ENCODE data around the gene RFWD3. TPM values are rescaled to one million over a fixed set of nuclear protein-coding genes. Genes with fewer than 3 reads are reported as not detected.
A peak's percentile ranks its signal among the peaks of the same experiment; 100 is the strongest.

Gene RFWD3
- total and polyA plus RNA-seq, 2 of the 4 experiments (the other 2 are of a cell fraction): 16.7 to 27.6 TPM

DNA sequence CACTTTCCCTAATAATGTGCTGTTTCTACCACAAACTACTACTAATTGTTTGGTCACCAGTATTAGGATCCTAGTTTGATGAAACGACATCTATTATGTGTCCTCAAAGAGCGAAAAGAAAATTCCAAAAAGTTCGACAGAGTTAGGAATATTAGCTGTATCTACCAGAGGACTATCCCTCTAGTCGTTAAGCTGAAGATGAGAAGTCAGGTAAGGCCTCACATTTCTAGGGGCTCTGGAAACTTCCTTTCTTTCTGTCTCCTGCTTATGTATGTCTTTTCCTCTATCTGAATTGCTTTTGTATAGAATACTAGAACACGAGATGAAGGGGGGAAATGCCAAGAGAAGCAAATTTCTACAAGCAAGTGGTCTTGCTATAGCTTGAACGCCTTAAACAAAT lies 61.3 kb downstream of the RFWD3 start (continued):
- TF ChIP-seq RAD21 (IDR thresholded peaks at IDR 0.05; ENCODE audit: low read length): no peak

DNA sequence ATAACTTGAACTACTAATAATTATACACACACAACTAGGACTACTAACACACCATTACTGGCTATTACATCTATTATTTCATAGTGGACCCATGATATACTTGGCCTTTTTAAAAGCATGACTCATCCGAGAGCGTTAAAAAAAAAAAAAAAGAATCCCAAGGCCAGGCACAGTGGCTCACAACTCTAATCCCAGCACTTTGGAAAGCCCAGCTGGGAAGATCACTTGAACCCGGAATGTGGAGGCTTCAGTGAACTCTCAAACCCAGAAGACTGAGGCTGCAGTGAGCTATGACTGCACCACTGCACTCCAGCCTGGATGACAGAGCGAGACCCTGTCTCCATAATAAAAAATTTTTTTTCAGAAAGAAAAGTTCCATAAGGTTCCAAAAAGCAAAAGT lies 62.8 kb downstream of the RFWD3 start:
- no peak overlapping the region for H3K56ac ChIP-seq (ENCODE audit: extremely low read depth, insufficient read depth, low read length)
- H3K9ac ChIP-seq (ENCODE audit: low read depth, low read length): no peak overlapping the region
- peak; percentile 21 for DNase-seq
- peaks cover 9% of the 10 kb centered on the region for H3K9me1 ChIP-seq (ENCODE audit: insufficient read depth, low read length)
- H3K4me1 ChIP-seq (ENCODE audit: control insufficient read depth, insufficient read depth, low read length): peaks cover 12% of the 10 kb centered on the region
- peaks cover 57% of the 10 kb centered on the region for H4K20me1 ChIP-seq (ENCODE audit: insufficient read depth, low read length)
- no peak overlapping the region for H3K14ac ChIP-seq (replicated peaks; ENCODE audit: low read depth, low read length)
- 74% methylated on average over 3 of the region's 4 CpGs; no CpG with 5 or more reads in 1 of the 2 experiments for WGBS, 2 experiments (ENCODE audit: extremely low coverage in 2 of 2, insufficient read length in 1 of 2)
- H3K9me3 ChIP-seq (ENCODE audit: control insufficient read depth, insufficient read depth, low read length): no peaks in the 10 kb centered on the region
- no peak overlapping the region for H2BK120ac ChIP-seq (ENCODE audit: low read depth, low read length)
- no peak overlapping the region for H2BK5ac ChIP-seq (ENCODE audit: low read depth, low read length, poor library complexity, severe bottlenecking)
- H4K8ac ChIP-seq (ENCODE audit: low read depth in 2 of 2, low read length in 2 of 2): no peak overlapping the region
- peaks cover 6 to 55% of the 10 kb centered on the region in 2 experiments; a peak in 3 of 4 replicates for H3K79me1 ChIP-seq (ENCODE audit: low read depth in 1 of 2, low read length in 2 of 2)
- no peak overlapping the region for H3K4ac ChIP-seq (ENCODE audit: low read depth, low read length)
- H2BK15ac ChIP-seq (ENCODE audit: low read depth, low read length): no peak overlapping the region
- no peak overlapping the region for H3K4me3 ChIP-seq (ENCODE audit: insufficient read depth, low read depth, low read length)
- POLR2A ChIA-PET (ENCODE audit: unreplicated experiment): no interaction called here
- BruUV-seq (replicated peaks): no TSS peak
- in situ Hi-C loops (cut with MboI; ENCODE audit: low sequenced_read_pairs): no loop called here
- no peaks in the 10 kb centered on the region for H3K27me3 ChIP-seq (ENCODE audit: control insufficient read depth, insufficient read depth, low read length)
- no peak overlapping the region for H3K23ac ChIP-seq (ENCODE audit: low read depth, low read length)
- H4K91ac ChIP-seq (ENCODE audit: insufficient read depth, low read depth, low read length): no peak overlapping the region
- TF ChIP-seq MAFK (IDR thresholded peaks at IDR 0.05; ENCODE audit: low read depth, low read length) (no peak), FOS (IDR thresholded peaks at IDR 0.05; ENCODE audit: low read depth, low read length) (peak; percentile 30; the same call in 1 of the 2 replicates), CEBPB (IDR thresholded peaks at IDR 0.05; ENCODE audit: low read depth, low read length) (no peak), RAD21 (IDR thresholded peaks at IDR 0.05; ENCODE audit: low read length) (no peak)
- H3K27ac ChIP-seq (ENCODE audit: insufficient read depth, low read length): no peak overlapping the region
- dilution Hi-C loops (cut with HindIII; ENCODE audit: low sequenced_read_pairs, unreplicated experiment): no loop called here
- no peak overlapping the region for H2AK9ac ChIP-seq (replicated peaks; ENCODE audit: low read depth, low read length, poor library complexity)
- CTCF ChIA-PET: no interaction called here
- ATAC-seq (ENCODE audit: low read depth): no peak
- intact Hi-C loops (cut with micrococcal nuclease): no loop called here
- no peak overlapping the region for H3K18ac ChIP-seq (ENCODE audit: low read depth, low read length)
- peaks cover 3% of the 10 kb centered on the region; the same call in 1 of the 2 replicates for H3K36me3 ChIP-seq (ENCODE audit: control insufficient read depth, insufficient read depth, low read length)
- no peak overlapping the region for H2BK20ac ChIP-seq (ENCODE audit: low read depth, low read length)
- H4K5ac ChIP-seq (ENCODE audit: low read depth, low read length): no peak overlapping the region
- H2AK5ac ChIP-seq (ENCODE audit: low read depth, low read length): no peak overlapping the region
- no peak overlapping the region for H2AFZ ChIP-seq (replicated peaks; ENCODE audit: low read length, poor library complexity)
- H3K4me2 ChIP-seq (ENCODE audit: low read depth, low read length): no peak overlapping the region

Data from IMR-90 (cell line).